Measurements from ENCODE around the gene FSTL5. TPM values are rescaled to one million over a fixed set of nuclear protein-coding genes. Genes with fewer than 3 reads are reported as not detected.

The FSTL5 gene
- total and polyA plus RNA-seq, 4 donors = 0.01 to 0.08 TPM; not detected in 2

- H3K9me3 ChIP-seq (ENCODE audit: control insufficient read depth in 4 of 4, low read length in 3 of 4) = no peaks in the 10 kb centered on the region
- no peak overlapping the region for H3K27ac ChIP-seq (ENCODE audit: low read depth in 1 of 2, low read length in 2 of 2)
- H3K4me1 ChIP-seq (ENCODE audit: control insufficient read depth in 4 of 4, insufficient read depth in 4 of 4, low read length in 3 of 4) = no peaks in the 10 kb centered on the region
- TF ChIP-seq JUND (IDR thresholded peaks at IDR 0.05) = no peak
- TF ChIP-seq RAD21 (IDR thresholded peaks at IDR 0.05) = peak in 1 of 2 donors; percentile 19
- H3K4me3 ChIP-seq (ENCODE audit: low read depth in 1 of 3, low read length in 3 of 3) = no peak overlapping the region
- no peaks in the 10 kb centered on the region for H3K36me3 ChIP-seq (ENCODE audit: control insufficient read depth in 4 of 4, insufficient read depth in 3 of 4, low read depth in 1 of 4, low read length in 3 of 4)
- no peaks in the 10 kb centered on the region for H3K27me3 ChIP-seq (ENCODE audit: control insufficient read depth in 4 of 4, insufficient read depth in 4 of 4, low read length in 3 of 4)
- 63% methylated on average over 2 of the region's 2 CpGs for WGBS
- no peak for DNase-seq (ENCODE audit: low spot score)
- H3K9ac ChIP-seq (ENCODE audit: low read depth in 1 of 2, low read length in 2 of 2) = no peak overlapping the region
Measured at GRCh38 chr4:161869511-161869910, 294.3 kb downstream of the FSTL5 start.

GRCh38 chr4:161856711-161857326, 307.0 kb downstream of the FSTL5 start:
- no peak overlapping the region for H3K9ac ChIP-seq (ENCODE audit: low read depth in 1 of 2, low read length in 2 of 2)
- H3K9me3 ChIP-seq (ENCODE audit: control insufficient read depth in 4 of 4, low read length in 3 of 4) = no peaks in the 10 kb centered on the region
- no peaks in the 10 kb centered on the region for H3K36me3 ChIP-seq (ENCODE audit: control insufficient read depth in 4 of 4, insufficient read depth in 3 of 4, low read depth in 1 of 4, low read length in 3 of 4)
- no peak overlapping the region for H3K4me3 ChIP-seq (ENCODE audit: low read depth in 1 of 3, low read length in 3 of 3)
- H3K27ac ChIP-seq (ENCODE audit: low read depth in 1 of 2, low read length in 2 of 2) = no peak overlapping the region
- TF ChIP-seq CTCF (IDR thresholded peaks at IDR 0.05; ENCODE audit: low read depth, low read length, missing input control) = no peak
- no peak for TF ChIP-seq ATF3 (IDR thresholded peaks at IDR 0.05)
- TF ChIP-seq RAD21 (IDR thresholded peaks at IDR 0.05) = no peak
- TF ChIP-seq MAX (IDR thresholded peaks at IDR 0.05) = no peak
- TF ChIP-seq REST (IDR thresholded peaks at IDR 0.05) = no peak
- TF ChIP-seq EGR1 (IDR thresholded peaks at IDR 0.05; ENCODE audit: low read depth in 2 of 2) = no peak
- no peak for TF ChIP-seq FOXA2 (IDR thresholded peaks at IDR 0.05)
- no peak for TF ChIP-seq HNF4A (conservative IDR thresholded peaks at IDR 0.05)
- no peak for TF ChIP-seq FOXA1 (IDR thresholded peaks at IDR 0.05)
- no peak for TF ChIP-seq YY1 (IDR thresholded peaks at IDR 0.05)
- no peak for TF ChIP-seq GABPA (IDR thresholded peaks at IDR 0.05 in 1 of 2, conservative IDR thresholded peaks at IDR 0.05 in 1 of 2)
- no peak for TF ChIP-seq JUND (IDR thresholded peaks at IDR 0.05)
- no peak for TF ChIP-seq NR2F2 (IDR thresholded peaks at IDR 0.05)
- no peak for TF ChIP-seq TAF1 (conservative IDR thresholded peaks at IDR 0.05)
- DNase-seq (ENCODE audit: low spot score) = no peak
- no peaks in the 10 kb centered on the region for H3K27me3 ChIP-seq (ENCODE audit: control insufficient read depth in 4 of 4, insufficient read depth in 4 of 4, low read length in 3 of 4)
- WGBS = 63% methylated on average over 1 of the region's 1 CpG
- no peaks in the 10 kb centered on the region for H3K4me1 ChIP-seq (ENCODE audit: control insufficient read depth in 4 of 4, insufficient read depth in 4 of 4, low read length in 3 of 4)
